Prostate gland (tissue), 2 donors: ENCODE measurements around the gene F2R. TPM values are rescaled to one million over a fixed set of nuclear protein-coding genes. Genes with fewer than 3 reads are reported as not detected.
"Not testable (repeated sequence)": the region's sequence is repeated elsewhere in the genome, so short reads cannot be mapped to it uniquely, and the experiment has no call there.

ENCODE experiments used
- DNase-seq: peaks from one replicate; pipeline ENCODE4 v3.0.0-alpha.2; 2019; ENCODE audit warnings: low spot score
- H3K27ac ChIP-seq, 2 donors: fragments of 200-600 bp; sonication (generic); 2 replicates each; pipeline ENCODE4 v1.5.1; 2017 to 2019
- H3K27me3 ChIP-seq: fragments of 200-600 bp; sonication (generic); replicated peaks from 2 replicates; pipeline ENCODE4 v1.5.1; 2019; ENCODE audit not compliant: insufficient read depth
- H3K36me3 ChIP-seq, 2 donors: fragments of 200-600 bp; sonication (generic); 1 replicate in 1 of 2; 2 replicates in 1 of 2; pipeline versions ENCODE4 v1.5.1 to v1.8.1; 2017 to 2019
- H3K4me1 ChIP-seq: fragments of 200-600 bp; sonication (generic); replicated peaks from 2 replicates; pipeline ENCODE4 v1.5.1; 2019
- H3K4me3 ChIP-seq, 2 donors: fragments of 200-600 bp; sonication (generic); 2 replicates each; pipeline ENCODE4 v1.5.1; 2017 to 2019
- H3K9me3 ChIP-seq: fragments of 200-600 bp; sonication (generic); 2 replicates; pipeline ENCODE4 v1.5.1; 2017
- POLR2A ChIP-seq: fragments of 450-650 bp; IDR thresholded peaks from one replicate; pipeline ENCODE4 v1.6.1; 2016; ENCODE audit warnings: antibody characterized with exemption, mild to moderate bottlenecking
- POLR2AphosphoS5 ChIP-seq: sonication (generic); formaldehyde crosslinking; IDR thresholded peaks from one replicate; pipeline ENCODE4 v1.6.1; 2017; ENCODE audit warnings: antibody characterized with exemption
- WGBS: methylation state at CpG from one replicate; pipeline ENCODE4 v1.1.5; 2018; 5-methylcytosine and 5-hydroxymethylcytosine counted together
- intact Hi-C: fragments of 100-400 bp; cut with DNase I; formaldehyde crosslinking; loops from one replicate; pipeline ENCODE4 v1.14.2; 2022
- total RNA-seq, 2 donors: library from RNA; depleted of rRNA; stranded (reverse); fragments of >200 nt; gene quantifications; one replicate each; pipeline ENCODE4 v1.1.0, GENCODE V29; 2016
- TF ChIP-seq, protein P1 (sequence below), 4 experiments: fragments of 200-600 bp in 2 of 4; fragments of 450-650 bp in 2 of 4; sonication (generic) in 2 of 4; IDR thresholded peaks; 1 replicate in 3 of 4; 2 replicates in 1 of 4; pipeline ENCODE4 v1.5.1; 2016 to 2019; ENCODE audit warnings: antibody characterized with exemption in 4 of 4, mild to moderate bottlenecking in 2 of 4, moderate library complexity in 2 of 4

Gene F2R
- total RNA-seq, 2 donors from 2014 or later, result 4.1 to 22.3 TPM

DNA sequence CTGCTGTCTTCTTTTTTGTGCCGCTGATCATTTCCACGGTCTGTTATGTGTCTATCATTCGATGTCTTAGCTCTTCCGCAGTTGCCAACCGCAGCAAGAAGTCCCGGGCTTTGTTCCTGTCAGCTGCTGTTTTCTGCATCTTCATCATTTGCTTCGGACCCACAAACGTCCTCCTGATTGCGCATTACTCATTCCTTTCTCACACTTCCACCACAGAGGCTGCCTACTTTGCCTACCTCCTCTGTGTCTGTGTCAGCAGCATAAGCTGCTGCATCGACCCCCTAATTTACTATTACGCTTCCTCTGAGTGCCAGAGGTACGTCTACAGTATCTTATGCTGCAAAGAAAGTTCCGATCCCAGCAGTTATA, 17.1 kb downstream of the F2R start:
- Histone ChIP-seq H3K4me1 (no peaks in the 10 kb centered on the region), H3K4me3 (no peak overlapping the region), H3K27me3 (no peaks in the 10 kb centered on the region), H3K36me3 (no peaks in the 10 kb centered on the region), H3K9me3 (no peaks in the 10 kb centered on the region), H3K27ac (no peak overlapping the region)
- TF ChIP-seq, protein P1, sequence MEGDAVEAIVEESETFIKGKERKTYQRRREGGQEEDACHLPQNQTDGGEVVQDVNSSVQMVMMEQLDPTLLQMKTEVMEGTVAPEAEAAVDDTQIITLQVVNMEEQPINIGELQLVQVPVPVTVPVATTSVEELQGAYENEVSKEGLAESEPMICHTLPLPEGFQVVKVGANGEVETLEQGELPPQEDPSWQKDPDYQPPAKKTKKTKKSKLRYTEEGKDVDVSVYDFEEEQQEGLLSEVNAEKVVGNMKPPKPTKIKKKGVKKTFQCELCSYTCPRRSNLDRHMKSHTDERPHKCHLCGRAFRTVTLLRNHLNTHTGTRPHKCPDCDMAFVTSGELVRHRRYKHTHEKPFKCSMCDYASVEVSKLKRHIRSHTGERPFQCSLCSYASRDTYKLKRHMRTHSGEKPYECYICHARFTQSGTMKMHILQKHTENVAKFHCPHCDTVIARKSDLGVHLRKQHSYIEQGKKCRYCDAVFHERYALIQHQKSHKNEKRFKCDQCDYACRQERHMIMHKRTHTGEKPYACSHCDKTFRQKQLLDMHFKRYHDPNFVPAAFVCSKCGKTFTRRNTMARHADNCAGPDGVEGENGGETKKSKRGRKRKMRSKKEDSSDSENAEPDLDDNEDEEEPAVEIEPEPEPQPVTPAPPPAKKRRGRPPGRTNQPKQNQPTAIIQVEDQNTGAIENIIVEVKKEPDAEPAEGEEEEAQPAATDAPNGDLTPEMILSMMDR (IDR thresholded peaks at IDR 0.05), result no peak
- TF ChIP-seq POLR2AphosphoS5 (no peak), POLR2A (no peak)
- intact Hi-C loops, result no loop called here
- 91% methylated on average over 13 of the region's 13 CpGs for WGBS
- no peak for DNase-seq

DNA sequence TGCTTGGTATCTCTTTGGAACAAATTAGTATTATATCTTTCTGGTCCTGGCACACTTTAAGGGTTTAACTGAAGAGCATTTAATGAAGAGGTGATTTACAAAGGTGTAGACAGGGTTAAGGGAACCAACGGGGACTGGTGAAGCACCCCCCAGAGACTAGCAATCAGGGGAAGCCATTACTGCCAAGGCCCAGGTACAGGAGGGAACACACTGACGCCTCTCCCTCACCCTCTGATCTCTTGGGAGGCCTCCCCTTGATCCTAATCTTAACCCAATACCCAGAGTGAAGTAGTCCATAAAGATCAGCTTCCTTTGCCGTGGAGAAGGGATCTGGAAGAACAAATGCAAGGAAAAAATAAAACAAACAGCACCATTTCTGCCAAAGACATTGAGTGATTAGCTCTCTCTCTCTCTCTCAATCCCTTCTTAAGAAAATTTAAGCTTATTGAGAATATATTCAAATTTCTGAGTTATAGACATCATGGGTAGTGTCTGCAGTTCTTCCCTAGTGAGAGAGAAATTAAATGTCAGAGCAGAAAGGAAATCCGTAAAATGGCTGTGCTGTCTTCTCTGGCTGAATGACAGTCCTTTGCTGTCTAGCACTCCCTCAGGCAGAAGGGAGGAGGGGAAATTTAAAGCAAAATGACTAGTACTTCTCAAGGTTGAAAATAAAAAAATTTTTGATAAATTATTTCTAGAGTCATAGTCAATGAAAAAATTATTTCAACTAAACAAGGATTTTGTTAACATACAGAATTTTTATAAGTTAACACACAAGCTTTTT, 20.0 kb downstream of the F2R start:
- H3K4me3 ChIP-seq, result no peak overlapping the region
- no peak for DNase-seq
- no peaks in the 10 kb centered on the region for H3K27me3 ChIP-seq
- TF ChIP-seq POLR2A (no peak), POLR2AphosphoS5 (no peak)
- TF ChIP-seq, protein P1 (IDR thresholded peaks at IDR 0.05), result no peak
- H3K9me3 ChIP-seq, result no peaks in the 10 kb centered on the region
- no peak overlapping the region for H3K27ac ChIP-seq
- no peaks in the 10 kb centered on the region for H3K4me1 ChIP-seq
- H3K36me3 ChIP-seq, result no peaks in the 10 kb centered on the region
- 57% methylated on average over 4 of the region's 4 CpGs for WGBS
- intact Hi-C loops, result no loop called here

DNA sequence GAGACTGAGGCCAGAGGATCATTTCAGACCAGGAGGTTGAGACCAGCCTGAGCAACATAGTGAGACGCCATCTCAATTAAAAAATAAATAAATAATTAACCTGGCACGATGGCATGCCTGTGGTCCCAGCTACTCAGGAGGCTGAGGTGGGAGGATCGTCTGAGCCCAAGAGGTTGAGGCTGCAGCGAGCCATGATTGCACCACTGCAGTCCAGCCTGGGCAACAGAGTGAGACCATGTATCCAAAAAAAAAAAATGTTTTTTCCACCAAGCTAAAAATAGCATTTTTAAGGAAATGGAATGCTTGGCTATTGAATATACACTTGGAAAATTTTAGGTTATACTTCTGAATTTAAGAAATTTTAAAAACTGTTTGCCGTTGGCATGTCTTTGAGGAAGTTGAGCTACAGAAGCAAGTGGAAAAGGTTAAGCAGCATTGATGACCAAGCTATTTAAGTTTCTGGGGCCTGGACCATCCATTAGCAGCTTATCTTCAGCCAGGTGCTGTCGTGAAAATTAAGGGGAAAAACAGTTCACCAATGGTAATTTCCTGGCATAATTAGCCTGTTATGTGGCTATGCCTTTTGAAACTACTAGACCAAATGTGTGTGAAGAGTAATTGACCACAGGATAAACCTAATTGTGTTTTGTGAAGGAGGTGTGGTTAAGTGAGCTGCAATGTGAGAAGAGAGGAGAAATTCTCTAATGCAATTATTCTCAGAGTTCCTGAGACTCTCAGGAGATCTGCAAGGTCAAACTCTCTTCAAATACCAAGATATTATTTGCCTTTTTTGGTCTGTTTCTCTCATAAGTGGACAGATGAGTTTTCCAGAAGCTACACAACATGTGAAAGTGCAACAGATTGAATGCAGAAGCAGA, 21.0 kb downstream of the F2R start:
- no peaks in the 10 kb centered on the region for H3K36me3 ChIP-seq
- H3K27ac ChIP-seq, result no peak overlapping the region
- no peak for TF ChIP-seq POLR2A
- TF ChIP-seq POLR2AphosphoS5, result no peak
- TF ChIP-seq, protein P1 (IDR thresholded peaks at IDR 0.05), result no peak
- DNase-seq, result no peak
- 81% methylated on average over 6 of the region's 6 CpGs for WGBS
- H3K4me3 ChIP-seq, result no peak overlapping the region
- H3K9me3 ChIP-seq, result no peaks in the 10 kb centered on the region
- intact Hi-C loops, result no loop called here
- no peaks in the 10 kb centered on the region for H3K27me3 ChIP-seq
- no peaks in the 10 kb centered on the region for H3K4me1 ChIP-seq

DNA sequence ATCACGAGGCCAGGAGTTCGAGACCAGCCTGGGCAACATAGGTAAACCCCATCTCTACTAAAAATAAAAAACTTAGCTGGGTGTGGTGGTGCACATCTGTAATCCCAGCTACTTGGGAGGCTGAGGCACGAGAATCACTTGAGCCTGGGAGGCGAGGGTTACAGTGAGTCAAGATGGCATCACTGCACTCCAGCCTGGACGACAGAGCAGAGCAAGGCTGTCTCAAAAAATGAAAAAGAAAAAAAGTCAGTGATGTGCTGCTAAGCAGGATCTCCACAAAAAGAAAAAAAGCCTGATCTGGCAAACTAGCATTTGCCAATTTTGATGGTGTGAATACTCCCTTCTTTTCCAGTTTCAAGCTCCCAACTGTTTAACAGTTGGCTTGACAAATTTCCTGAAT, 21.9 kb downstream of the F2R start:
- H3K27me3 ChIP-seq, result no peaks in the 10 kb centered on the region
- H3K4me1 ChIP-seq, result no peaks in the 10 kb centered on the region
- no peaks in the 10 kb centered on the region for H3K36me3 ChIP-seq
- H3K27ac ChIP-seq, result no peak overlapping the region
- WGBS, result 88% methylated on average over 5 of the region's 5 CpGs
- TF ChIP-seq, protein P1 (IDR thresholded peaks at IDR 0.05), result no peak
- TF ChIP-seq POLR2AphosphoS5 (no peak), POLR2A (no peak)
- no peaks in the 10 kb centered on the region for H3K9me3 ChIP-seq
- no peak overlapping the region for H3K4me3 ChIP-seq
- intact Hi-C loops, result no loop called here
- DNase-seq, result no peak

DNA sequence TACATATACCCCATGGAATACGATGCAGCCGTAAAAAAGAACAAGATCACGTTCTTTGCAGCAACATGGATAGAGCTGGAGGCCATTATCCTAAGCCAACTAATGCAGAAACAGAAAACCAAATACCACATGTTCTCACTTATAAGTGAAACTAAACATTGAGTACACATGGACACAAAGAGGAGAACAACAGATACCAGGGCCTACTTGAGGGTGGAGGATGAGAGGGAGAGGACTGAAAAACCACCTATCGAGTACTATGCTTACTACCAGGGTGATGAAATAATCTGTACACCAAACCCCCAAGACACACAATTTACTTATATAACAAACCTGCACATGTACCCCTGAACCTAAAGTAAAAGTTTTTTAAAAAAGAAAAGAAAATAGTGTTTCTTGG, 25.6 kb downstream of the F2R start:
- H3K9me3 ChIP-seq, H3K36me3 ChIP-seq, H3K27me3 ChIP-seq, DNase-seq, intact Hi-C loops, H3K27ac ChIP-seq, H3K4me3 ChIP-seq, H3K4me1 ChIP-seq: not testable (repeated sequence)
- 98% methylated on average over 4 of the region's 4 CpGs for WGBS
